ENCODE measurements around the gene OPTC. TPM values are rescaled to one million over a fixed set of nuclear protein-coding genes. Genes with fewer than 3 reads are reported as not detected.

The OPTC gene
- total and polyA plus RNA-seq, 9 of the 15 experiments (the other 6 are each of a cell fraction or from before 2014, with no cell fraction given), result not detected

GRCh38 chr1:203525685-203526084 is 31.7 kb downstream of the OPTC start:
- no TSS peak for BruUV-seq (replicated peaks)
- H3K4me1 ChIP-seq (replicated peaks in 1 of 2; ENCODE audit: control insufficient read depth in 2 of 2, insufficient read depth in 2 of 2, low read length in 2 of 2), result no peaks in the 10 kb centered on the region; a peak in 1 of 5 replicates
- 3% methylated on average over 3 of the region's 3 CpGs for WGBS (ENCODE audit: insufficient coverage, low coverage, missing lambda C conversion rate)

More at GRCh38 chr1:203525685-203526084, 31.7 kb downstream of the OPTC start:
- Histone ChIP-seq H3K27ac (ENCODE audit: extremely low read depth, low read depth, low read length) (no peak overlapping the region), H2AFZ (ENCODE audit: low read depth, low read length) (no peak overlapping the region), H3K27me3 (ENCODE audit: control insufficient read depth in 2 of 2, insufficient read depth in 2 of 2, low read length in 2 of 2) (peaks cover 35 to 77% of the 10 kb centered on the region in 2 experiments), H3K79me2 (ENCODE audit: control insufficient read depth, insufficient read depth, low read length) (no peaks in the 10 kb centered on the region), H3K9me1 (ENCODE audit: control insufficient read depth, insufficient read depth, low read length) (no peaks in the 10 kb centered on the region), H3K36me3 (ENCODE audit: control insufficient read depth, insufficient read depth, low read length) (no peaks in the 10 kb centered on the region), H3K9ac (ENCODE audit: insufficient read depth in 1 of 2, low read depth in 2 of 2, low read length in 2 of 2) (no peak overlapping the region), H3K4me2 (ENCODE audit: insufficient read depth, low read length) (no peak overlapping the region), H3K4me3 (no peak overlapping the region), H3K9me3 (replicated peaks; ENCODE audit: control insufficient read depth, insufficient read depth, low read depth, low read length) (no peaks in the 10 kb centered on the region), H4K20me1 (replicated peaks; ENCODE audit: control insufficient read depth, insufficient read depth, low read length) (peaks cover 10% of the 10 kb centered on the region; the same call in 1 of the 2 replicates)
- FAIRE-seq (no peak), ATAC-seq (no peak), DNase-seq (ENCODE audit: extremely low read depth in 1 of 4, low spot score in 3 of 4) (no peak)
- TF ChIP-seq NR2C2 (CRISPR knock-in tag; IDR thresholded peaks at IDR 0.05) (no peak), NR2C2 (tag; IDR thresholded peaks at IDR 0.05) (no peak), POLR2AphosphoS2 (IDR thresholded peaks at IDR 0.05; ENCODE audit: low read length) (no peak), MAFG (tag; conservative IDR thresholded peaks at IDR 0.05) (no peak), JUND (IDR thresholded peaks at IDR 0.05; ENCODE audit: borderline replicate concordance, low read depth, low read length) (no peak), JUND (tag; IDR thresholded peaks at IDR 0.05; ENCODE audit: borderline replicate concordance, low read depth, low read length) (no peak), FOS (IDR thresholded peaks at IDR 0.05; ENCODE audit: extremely low read depth, insufficient read length) (no peak), ZNF239 (CRISPR knock-in tag; IDR thresholded peaks at IDR 0.05) (no peak), HNRNPL (IDR thresholded peaks at IDR 0.05; ENCODE audit: low read depth, low read length) (no peak), ZNF384 (IDR thresholded peaks at IDR 0.05; ENCODE audit: low read depth, low read length) (no peak), ZFP91 (CRISPR knock-in tag; IDR thresholded peaks at IDR 0.05) (no peak), SAFB2 (IDR thresholded peaks at IDR 0.05; ENCODE audit: borderline replicate concordance, low read depth, low read length, severe bottlenecking) (no peak), ZNF655 (CRISPR knock-in tag; IDR thresholded peaks at IDR 0.05) (no peak), KAT2B (IDR thresholded peaks at IDR 0.05; ENCODE audit: low read depth, low read length) (no peak), CBX8 (IDR thresholded peaks at IDR 0.05; ENCODE audit: borderline replicate concordance, extremely low read depth, low read depth, low read length, poor library complexity, severe bottlenecking) (no peak), ZBTB17 (CRISPR knock-in tag; IDR thresholded peaks at IDR 0.05) (no peak), CREBBP (IDR thresholded peaks at IDR 0.05; ENCODE audit: low read depth, low read length) (no peak)
- ChIA-PET POLR2A (no interaction called here), CTCF (ENCODE audit: low intra/inter-chr PET ratio) (interaction anchor here (0.6 kb wide), 1 partner anchor 99 kb away, joined by 4 read pairs; no protein-coding TSS in a partner anchor)
- intact Hi-C loops (cut with micrococcal nuclease), result no loop called here
- in situ Hi-C loops (cut with MboI), result loop anchor here (5.0 kb wide), 1 partner anchor 82 kb away; no protein-coding TSS in a partner anchor

Data from K562 (cell line).